Gastrocnemius medialis (tissue), 4 donors: Measurements from ENCODE around the gene PPARG. TPM values are rescaled to one million over a fixed set of nuclear protein-coding genes. Genes with fewer than 3 reads are reported as not detected.

Source experiments
- ATAC-seq, 2 donors: fragments of 150-250 bp; one replicate each; pipeline ENCODE4 v1.9.1; 2016
- DNase-seq, 2 donors: peaks; one replicate each; pipeline ENCODE4 v3.0.0-alpha.2; 2019
- H3K27ac ChIP-seq, 4 donors: fragments of 200-600 bp; sonication (generic); 1 replicate in 1 of 4; 2 replicates in 3 of 4; pipeline ENCODE4 v1.5.1; 2016 to 2018; ENCODE audit warnings: mild to moderate bottlenecking in 2 of 4, moderate library complexity in 1 of 4
- H3K27me3 ChIP-seq, 3 donors: fragments of 200-600 bp; sonication (generic) in 2 of 3; 1 replicate in 1 of 3; 2 replicates in 2 of 3; pipeline versions ENCODE4 v1.5.1 to v1.6.0; 2016 to 2019; ENCODE audit warnings: mild to moderate bottlenecking in 1 of 3, moderate library complexity in 1 of 3
- H3K36me3 ChIP-seq, 2 donors: fragments of 200-600 bp; sonication (generic) in 1 of 2; one replicate each; pipeline ENCODE4 v1.5.1; 2017 to 2018
- H3K4me1 ChIP-seq, 2 donors: fragments of 200-600 bp; sonication (generic) in 1 of 2; one replicate each; pipeline ENCODE4 v1.5.1; 2016 to 2017; ENCODE audit warnings: mild to moderate bottlenecking in 2 of 2
- H3K4me3 ChIP-seq, 4 donors: fragments of 200-600 bp; sonication (generic) in 3 of 4; 1 replicate in 1 of 4; 2 replicates in 3 of 4; pipeline ENCODE4 v1.5.1; 2016 to 2019; ENCODE audit warnings: mild to moderate bottlenecking in 2 of 4
- H3K9me3 ChIP-seq, 3 donors: fragments of 200-600 bp; sonication (generic) in 2 of 3; 1 replicate in 1 of 3; 2 replicates in 2 of 3; pipeline ENCODE4 v1.5.1; 2016 to 2019
- CTCF ChIP-seq, 5 experiments: fragments of 450-650 bp in 3 of 5; fragments of 200-600 bp in 2 of 5; sonication (generic) in 2 of 5; IDR thresholded peaks in 4 of 5; conservative IDR thresholded peaks in 1 of 5; 1 replicate in 4 of 5; 2 replicates in 1 of 5; pipeline ENCODE4 v1.5.1; 2016 to 2019; ENCODE audit warnings: antibody characterized with exemption in 5 of 5, mild to moderate bottlenecking in 3 of 5, moderate library complexity in 3 of 5
- POLR2A ChIP-seq, 2 donors: fragments of 450-650 bp; IDR thresholded peaks; one replicate each; pipeline ENCODE4 v1.6.1; 2017; ENCODE audit warnings: antibody characterized with exemption in 2 of 2, mild to moderate bottlenecking in 2 of 2, moderate library complexity in 2 of 2
- in situ Hi-C, 4 donors: fragments of 200-750 bp; cut with MboI; loops; one replicate each; pipeline versions ENCODE4 v1.15.0 to v1.8.0; 2017; ENCODE audit warnings: low sequenced_read_pairs in 4 of 4
- intact Hi-C: fragments of 100-400 bp; cut with DNase I; formaldehyde crosslinking; loops from one replicate; pipeline ENCODE4 v1.15.1; 2023; ENCODE audit warnings: low total_unique reads
- total RNA-seq, 4 donors: library from RNA; depleted of rRNA; stranded (reverse); fragments of >200 nt; gene quantifications; one replicate each; pipeline versions ENCODE4 v1.1.0 to v1.2.3, GENCODE V29; 2016

PPARG gene
- total RNA-seq, 4 donors from 2014 or later, result 4.9 to 10.6 (median 8.5) TPM

- DNase-seq, result no peak
- TF ChIP-seq POLR2A (IDR thresholded peaks at IDR 0.05) (no peak), CTCF (IDR thresholded peaks at IDR 0.05 in 4 of 5, conservative IDR thresholded peaks at IDR 0.05 in 1 of 5) (no peak)
- Histone ChIP-seq H3K27ac (no peak overlapping the region), H3K4me3 (no peak overlapping the region), H3K9me3 (no peaks in the 10 kb centered on the region), H3K4me1 (no peaks in the 10 kb centered on the region), H3K36me3 (no peaks in the 10 kb centered on the region), H3K27me3 (no peaks in the 10 kb centered on the region)
- intact Hi-C loops (no loop called here), in situ Hi-C loops (no loop called here)
- ATAC-seq, result no peak
Observed at GRCh38 chr3:12338595-12339546, 50.0 kb downstream of the PPARG start.

GRCh38 chr3:12339701-12340480, 51.0 kb downstream of the PPARG start:
- ATAC-seq (no peak), DNase-seq (no peak)
- Histone ChIP-seq H3K4me1 (no peaks in the 10 kb centered on the region), H3K36me3 (no peaks in the 10 kb centered on the region), H3K27me3 (no peaks in the 10 kb centered on the region), H3K9me3 (no peaks in the 10 kb centered on the region), H3K27ac (no peak overlapping the region), H3K4me3 (no peak overlapping the region)
- intact Hi-C loops (no loop called here), in situ Hi-C loops (no loop called here)
- TF ChIP-seq CTCF (IDR thresholded peaks at IDR 0.05 in 4 of 5, conservative IDR thresholded peaks at IDR 0.05 in 1 of 5) (no peak), POLR2A (IDR thresholded peaks at IDR 0.05) (no peak)

GRCh38 chr3:12340506-12340905, 51.6 kb downstream of the PPARG start:
- H3K4me3 ChIP-seq, result no peak overlapping the region
- DNase-seq (no peak), ATAC-seq (no peak)
- no peaks in the 10 kb centered on the region for H3K27me3 ChIP-seq
- no peak overlapping the region for H3K27ac ChIP-seq
- intact Hi-C loops (no loop called here), in situ Hi-C loops (no loop called here)
- no peaks in the 10 kb centered on the region for H3K4me1 ChIP-seq
- H3K36me3 ChIP-seq, result no peaks in the 10 kb centered on the region
- TF ChIP-seq POLR2A (IDR thresholded peaks at IDR 0.05) (no peak), CTCF (IDR thresholded peaks at IDR 0.05 in 4 of 5, conservative IDR thresholded peaks at IDR 0.05 in 1 of 5) (no peak)
- H3K9me3 ChIP-seq, result no peaks in the 10 kb centered on the region

GRCh38 chr3:12342151-12342550, 53.3 kb downstream of the PPARG start:
- ATAC-seq (no peak), DNase-seq (no peak)
- Histone ChIP-seq H3K4me3 (no peak overlapping the region), H3K27ac (no peak overlapping the region), H3K27me3 (no peaks in the 10 kb centered on the region), H3K4me1 (no peaks in the 10 kb centered on the region), H3K9me3 (no peaks in the 10 kb centered on the region), H3K36me3 (no peaks in the 10 kb centered on the region)
- TF ChIP-seq POLR2A (IDR thresholded peaks at IDR 0.05), result no peak
- no peak for TF ChIP-seq CTCF (IDR thresholded peaks at IDR 0.05 in 4 of 5, conservative IDR thresholded peaks at IDR 0.05 in 1 of 5)
- in situ Hi-C loops, result no loop called here
- intact Hi-C loops, result no loop called here
